Loucy (cell line): ENCODE data around the gene ZNF124.
"Not testable (repeated sequence)": the region's sequence is repeated elsewhere in the genome, so short reads cannot be mapped to it uniquely, and the experiment has no call there.

Experiments
- CTCF ChIP-seq: fragments of 200-600 bp; sonication (generic); conservative IDR thresholded peaks from 2 replicates; pipeline ENCODE4 v1.5.1; 2014; ENCODE audit warnings: mild to moderate bottlenecking, antibody characterized with exemption, low read length
- EZH2phosphoT487 ChIP-seq: fragments of 200-600 bp; IDR thresholded peaks from 2 replicates; pipeline ENCODE4 v1.6.1; 2018; ENCODE audit warnings: antibody characterized with exemption, mild to moderate bottlenecking, moderate library complexity, borderline replicate concordance

- not testable (repeated sequence) for TF ChIP-seq EZH2phosphoT487, CTCF
Measured at GRCh38 chr1:247127519-247128282, 44.1 kb downstream of the ZNF124 start.
